Activated CD4-positive, alpha-beta T cell treated with anti-CD3 and anti-CD28 coated beads for 24 hours (primary cell): ENCODE data around the gene PDE5A.

Experiments
- DNase-seq, 2 donors: peaks; one replicate each; pipeline ENCODE4 v3.0.0-alpha.2; 2020; ENCODE audit warnings: low read depth in 2 of 2

PDE5A gene

DNA sequence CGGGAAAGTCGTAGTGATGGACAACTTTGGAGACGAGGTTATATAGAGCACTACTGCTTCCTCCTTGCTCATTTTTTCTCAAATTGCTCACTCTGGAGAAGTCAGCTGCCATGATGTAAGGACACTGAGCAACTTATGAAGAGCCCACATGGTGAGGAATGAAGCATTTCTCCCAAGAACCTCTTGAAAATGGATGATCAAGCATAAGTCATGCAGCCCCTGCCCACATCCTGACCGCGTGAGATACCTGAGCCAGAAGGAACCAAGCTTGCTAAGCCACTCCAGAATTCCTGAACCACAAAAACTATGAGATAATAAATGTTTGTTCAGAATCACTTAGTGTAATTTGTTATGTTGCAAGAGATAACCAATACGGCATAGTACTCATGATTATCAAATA is 42.8 kb downstream of the PDE5A start:
- no peak for DNase-seq

DNA sequence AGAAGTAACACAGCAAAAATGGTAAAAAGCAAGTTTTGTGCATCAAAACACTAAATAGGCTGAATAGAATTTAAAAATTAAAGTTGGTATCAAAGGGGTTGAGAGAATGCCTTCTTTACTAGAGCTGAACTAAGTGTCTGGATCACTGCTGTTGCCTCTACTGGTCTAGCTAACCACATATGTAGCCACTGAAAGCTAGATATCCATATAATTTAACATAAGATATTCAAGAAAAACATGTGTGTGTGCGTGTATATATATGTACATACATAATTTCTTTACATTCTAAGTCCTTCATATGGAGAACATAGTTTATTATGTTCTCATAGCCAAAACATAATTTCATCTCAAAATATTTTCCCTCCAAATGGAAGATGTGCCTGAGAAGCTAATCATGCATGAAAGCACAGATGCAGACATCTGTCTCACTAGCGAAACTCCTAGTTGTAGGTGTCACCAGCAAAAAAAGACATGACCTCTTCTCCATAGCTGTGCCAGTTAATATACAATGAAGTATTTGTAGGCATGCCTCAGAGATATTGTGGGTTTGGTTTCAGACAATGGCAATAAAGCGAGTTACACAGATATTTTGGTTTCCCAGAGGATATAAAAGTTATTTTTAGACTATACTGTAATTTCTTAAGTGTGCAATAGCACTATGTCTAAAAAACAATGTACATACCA is 47.3 kb downstream of the PDE5A start:
- no peak for DNase-seq

DNA sequence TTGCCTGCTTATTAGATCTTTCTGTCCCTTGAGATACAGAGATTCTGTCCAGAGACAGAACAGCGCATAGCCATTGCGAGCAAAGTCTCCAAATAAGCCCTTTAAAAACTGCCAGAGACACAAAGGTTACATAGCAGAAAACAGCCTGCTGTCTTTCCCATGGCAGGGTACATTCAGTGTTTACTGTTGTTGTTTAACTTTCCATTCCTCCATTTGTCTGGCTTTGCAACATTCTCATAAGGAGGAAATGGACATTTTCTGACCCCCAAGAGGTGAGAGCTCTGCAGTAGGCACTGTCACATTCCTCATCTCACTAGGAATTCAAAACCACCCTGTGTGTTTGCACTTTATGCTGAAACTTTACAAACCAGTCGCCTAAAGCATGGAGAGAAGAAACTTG is 48.3 kb downstream of the PDE5A start:
- no peak for DNase-seq

DNA sequence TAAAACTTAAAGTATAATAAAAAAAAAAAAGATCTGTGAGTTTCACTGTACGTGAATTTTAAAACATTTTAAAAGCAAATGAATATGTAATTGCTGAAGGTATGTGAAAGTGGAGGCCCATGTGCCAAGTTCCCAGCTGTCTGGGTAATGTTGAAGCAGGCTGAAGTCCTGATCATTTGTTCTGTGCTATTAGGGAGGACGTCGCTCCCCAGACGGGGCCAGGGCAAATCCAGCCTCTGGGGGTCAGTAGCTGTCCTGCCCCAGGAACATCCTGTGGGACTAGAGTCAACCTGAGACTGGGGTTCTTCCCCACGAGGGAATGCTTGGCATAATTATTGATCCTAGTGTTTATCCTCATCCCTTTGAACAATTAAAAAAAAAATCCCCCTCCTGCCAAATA is 48.8 kb downstream of the PDE5A start:
- DNase-seq, result no peak

DNA sequence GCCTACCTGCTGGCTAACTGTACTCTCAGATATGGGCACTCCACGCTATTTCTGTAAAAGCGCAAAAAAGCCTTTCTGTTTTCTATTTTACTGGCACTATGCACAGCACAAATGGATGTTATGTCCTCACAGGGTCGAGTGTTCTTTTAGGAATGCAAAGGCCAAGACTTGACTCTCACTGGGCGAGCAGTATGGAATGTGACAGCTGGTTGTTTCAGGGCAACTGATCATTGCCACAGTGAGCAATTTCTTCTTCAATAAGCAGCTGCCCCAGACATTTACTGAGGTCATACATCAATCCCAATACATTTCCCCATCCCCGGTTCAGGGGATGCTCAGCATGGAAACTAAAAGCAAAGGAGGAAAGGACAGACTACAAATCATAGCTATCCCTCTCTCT is 58.2 kb downstream of the PDE5A start:
- no peak for DNase-seq

DNA sequence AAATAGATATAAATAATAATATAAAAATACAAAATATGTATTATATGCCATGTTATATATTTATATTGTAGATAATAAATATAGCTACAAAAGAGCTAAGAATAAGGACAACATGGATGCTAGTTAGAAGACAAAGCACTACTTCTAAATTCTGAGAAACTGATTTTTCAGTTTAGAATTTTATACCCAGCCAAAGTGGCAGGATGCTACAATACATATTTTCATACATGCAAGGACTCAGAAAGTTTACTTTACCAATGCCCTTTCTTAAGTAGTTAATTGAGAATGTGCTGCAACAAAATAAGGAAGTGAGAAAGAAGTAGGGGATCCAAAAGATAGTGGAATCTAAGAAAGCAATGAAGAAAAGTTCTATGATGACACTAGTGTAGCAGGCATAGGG is 64.5 kb downstream of the PDE5A start:
- no peak for DNase-seq

DNA sequence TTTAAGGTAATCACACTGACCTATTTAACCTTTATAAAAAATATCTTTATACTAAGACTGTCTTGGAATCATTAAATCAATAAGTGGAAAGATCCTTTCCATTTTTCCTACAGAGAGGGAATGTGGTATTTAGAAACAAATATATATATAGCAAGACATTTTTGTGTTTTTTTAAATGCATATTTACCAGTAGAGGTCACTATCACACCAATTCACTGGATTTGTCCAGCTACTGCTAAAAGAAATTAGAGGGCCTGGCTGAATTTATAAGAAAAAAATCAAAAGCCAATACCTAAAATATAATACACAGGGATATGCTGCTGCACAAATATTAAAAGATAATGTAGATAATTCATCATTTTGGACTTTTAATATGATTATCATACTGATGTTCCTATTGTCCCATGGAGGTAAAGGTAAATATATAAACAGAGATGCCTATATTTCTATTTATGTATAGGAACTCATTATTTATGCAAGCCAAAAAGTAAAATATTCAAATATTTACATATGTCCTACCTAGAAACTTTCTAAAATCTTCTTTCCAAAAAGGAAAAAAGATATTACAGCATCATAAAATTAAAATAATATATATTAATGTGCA is 69.5 kb downstream of the PDE5A start:
- no peak for DNase-seq

DNA sequence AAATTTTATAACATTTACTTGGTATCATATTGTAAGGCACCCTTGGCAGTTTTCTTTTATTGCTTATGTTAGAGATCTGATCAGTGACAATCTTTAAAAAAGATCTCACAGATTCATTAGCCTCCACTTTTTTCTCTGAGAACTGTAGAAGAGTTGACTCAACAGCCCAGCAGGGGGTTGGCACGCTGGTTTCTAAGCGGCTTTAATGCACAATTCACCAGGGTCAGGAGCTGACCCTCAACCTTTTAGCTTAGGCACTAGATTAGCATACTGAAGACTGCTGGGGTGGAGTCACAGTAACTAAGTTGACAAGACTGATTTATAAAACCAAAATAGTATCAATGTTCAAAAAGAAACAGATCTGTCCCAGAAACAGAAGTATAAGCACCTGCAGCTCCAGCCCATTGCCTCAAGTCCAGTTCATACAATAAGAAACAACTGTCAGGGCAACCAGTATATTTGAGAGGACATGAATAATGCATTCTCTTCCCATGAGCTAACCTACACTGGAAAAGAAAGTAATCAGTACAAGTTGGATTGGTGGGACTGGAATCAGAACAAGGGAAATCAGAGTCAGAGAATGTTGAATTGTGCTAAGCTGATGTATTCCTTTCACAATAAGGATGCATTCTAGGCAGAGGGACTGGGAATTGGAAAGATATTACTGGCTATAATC is 77.6 kb downstream of the PDE5A start:
- DNase-seq, result no peak

DNA sequence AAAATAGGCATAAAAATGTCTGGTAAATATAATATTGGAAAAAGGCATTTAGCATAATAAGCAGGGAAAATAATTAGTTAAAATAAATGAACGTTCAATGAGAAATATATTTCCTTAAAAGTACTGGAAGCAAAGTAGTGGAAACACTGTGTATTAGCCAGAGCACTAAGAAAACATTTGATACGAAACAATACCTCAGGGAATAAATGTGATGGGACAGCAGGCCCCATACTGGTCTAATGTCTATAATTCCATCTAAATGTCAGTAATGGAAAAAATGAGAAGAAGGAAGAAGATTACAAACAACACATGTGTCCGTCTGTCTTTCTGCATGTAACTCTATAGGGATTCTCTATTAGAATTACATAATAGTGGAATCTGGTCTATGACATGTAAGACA is 79.0 kb downstream of the PDE5A start:
- DNase-seq, result no peak

DNA sequence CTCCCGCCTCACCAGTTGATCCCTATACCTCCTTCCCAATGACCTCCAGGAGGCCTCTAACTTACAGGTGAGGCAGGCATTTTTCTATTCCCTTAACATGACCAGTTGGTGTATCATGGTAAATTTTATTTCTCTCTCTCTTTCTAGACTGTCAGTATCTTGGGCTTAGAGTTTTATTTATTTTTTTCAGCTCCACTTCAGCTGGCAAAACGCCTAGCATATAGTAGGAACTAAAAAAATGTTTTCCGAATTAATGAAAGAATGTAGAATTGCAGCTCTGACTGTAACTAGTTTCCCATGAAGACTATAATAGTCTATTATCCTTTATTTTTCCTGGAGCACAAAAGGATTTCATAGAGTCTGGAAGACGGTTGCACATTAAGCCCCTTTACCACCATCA is 84.8 kb downstream of the PDE5A start:
- DNase-seq, result no peak

DNA sequence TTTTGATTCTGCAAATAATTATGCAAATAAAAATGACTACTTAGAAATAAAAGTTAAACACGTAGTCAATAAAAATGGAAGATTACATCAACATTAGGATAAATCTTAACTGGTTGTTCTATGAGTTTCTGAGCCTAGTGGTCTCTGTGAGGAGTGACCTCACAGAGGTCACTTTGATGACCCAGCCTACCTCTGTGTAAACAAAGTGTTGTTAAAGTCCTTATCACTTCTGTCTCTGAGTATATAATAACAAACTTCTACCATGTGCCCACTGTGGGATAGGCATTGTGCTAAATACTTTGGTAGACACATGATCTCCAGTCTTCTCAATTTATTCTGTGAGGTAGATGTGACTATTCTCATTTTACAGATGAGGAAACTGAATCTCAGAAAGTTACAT is 85.4 kb downstream of the PDE5A start:
- no peak for DNase-seq

DNA sequence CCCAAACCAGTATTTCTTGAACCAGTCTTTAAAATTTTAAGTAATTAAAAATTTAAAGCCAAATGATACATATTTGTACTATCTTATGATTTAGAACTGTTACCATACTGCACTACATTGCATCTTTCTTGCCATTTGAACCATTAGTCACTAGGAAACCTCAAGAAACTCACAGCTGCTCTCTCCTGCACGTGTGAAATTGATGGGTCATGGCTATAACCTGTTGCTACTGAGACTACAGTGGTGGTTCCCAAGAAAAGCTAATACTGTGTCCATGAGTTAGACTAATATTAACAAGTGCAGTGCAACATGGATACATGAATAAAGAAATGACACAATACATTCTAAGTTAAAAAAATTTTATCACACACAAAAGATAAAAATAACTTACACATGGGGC is 88.4 kb downstream of the PDE5A start:
- DNase-seq, result no peak

DNA sequence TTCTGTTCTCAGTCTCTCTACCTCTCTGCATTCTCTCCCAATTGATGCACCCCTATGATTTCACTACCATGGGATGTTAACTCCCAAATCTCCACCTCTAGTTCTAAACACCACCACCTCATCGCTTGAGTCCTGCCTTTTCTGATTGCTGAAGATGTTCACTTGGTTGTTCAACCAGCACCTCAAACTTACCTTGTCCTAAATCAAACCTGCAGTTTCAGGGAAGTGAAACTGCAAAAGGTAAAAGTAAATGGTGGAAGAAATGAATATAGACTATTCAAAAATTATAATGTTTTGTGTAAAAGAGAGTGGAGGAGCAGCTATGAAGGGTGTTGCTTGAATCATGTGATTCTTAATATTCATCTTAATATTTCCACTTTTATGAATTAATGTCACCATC is 91.0 kb downstream of the PDE5A start:
- DNase-seq, result no peak

DNA sequence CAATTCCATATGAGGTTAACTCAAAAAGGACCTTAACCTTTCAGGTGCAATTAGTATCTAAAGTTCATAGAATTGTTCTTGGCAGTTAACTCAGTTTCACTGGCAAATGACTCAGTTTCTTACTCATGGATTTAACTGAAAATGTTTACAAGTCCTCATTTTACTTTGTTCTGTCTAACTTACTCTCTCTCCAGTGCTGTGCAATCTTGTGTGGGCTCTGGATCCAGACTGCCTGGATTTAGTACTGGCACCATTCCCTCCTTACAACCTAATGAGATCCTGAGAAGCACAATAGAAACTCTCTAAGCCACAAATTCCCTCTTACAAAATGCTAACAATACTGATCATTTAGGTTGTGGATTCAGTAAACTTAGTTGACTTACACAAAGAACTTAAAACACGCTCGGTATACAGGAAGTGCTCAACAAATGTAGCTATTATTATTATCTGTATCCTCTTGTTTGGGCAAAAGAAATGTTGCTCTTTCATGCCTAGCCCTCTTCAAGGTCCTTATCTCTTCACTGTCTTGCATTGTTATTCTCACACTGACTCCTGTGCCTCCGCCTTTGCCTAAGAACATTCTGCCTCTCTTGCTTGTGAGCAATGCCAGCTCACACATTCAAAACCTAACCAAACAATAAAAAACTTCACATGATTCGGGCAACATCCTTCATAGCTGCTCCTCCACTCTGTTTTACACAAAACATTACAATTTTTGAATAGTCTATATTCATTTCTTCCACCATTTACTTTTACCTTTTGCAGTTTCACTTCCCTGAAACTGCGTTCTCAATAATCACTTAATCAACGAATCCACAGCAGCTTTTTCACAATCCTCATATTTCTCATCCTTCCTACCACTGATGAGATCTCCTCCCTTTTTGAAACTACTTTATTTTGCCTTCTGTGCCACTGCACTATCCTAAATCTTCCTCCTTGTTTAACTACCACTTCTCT is 91.8 kb downstream of the PDE5A start:
- no peak for DNase-seq

DNA sequence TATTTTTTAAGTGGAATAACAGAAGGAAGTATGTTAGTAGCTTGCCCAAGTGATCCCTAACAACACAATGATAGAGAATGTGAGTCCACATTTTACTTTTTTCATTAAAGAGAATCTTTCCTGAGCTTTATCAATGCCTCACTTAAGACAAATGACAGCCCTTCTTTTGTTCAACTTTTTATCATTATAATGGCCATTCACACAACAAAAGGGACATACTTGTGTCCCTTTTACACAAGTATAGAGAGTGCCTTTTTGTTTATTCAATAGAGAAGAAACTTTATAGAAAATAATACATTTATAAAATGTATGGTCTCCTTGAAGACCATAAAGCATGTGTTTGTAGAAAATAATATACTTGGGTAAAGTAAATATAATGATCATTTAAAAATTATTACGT is 96.3 kb downstream of the PDE5A start:
- no peak for DNase-seq

DNA sequence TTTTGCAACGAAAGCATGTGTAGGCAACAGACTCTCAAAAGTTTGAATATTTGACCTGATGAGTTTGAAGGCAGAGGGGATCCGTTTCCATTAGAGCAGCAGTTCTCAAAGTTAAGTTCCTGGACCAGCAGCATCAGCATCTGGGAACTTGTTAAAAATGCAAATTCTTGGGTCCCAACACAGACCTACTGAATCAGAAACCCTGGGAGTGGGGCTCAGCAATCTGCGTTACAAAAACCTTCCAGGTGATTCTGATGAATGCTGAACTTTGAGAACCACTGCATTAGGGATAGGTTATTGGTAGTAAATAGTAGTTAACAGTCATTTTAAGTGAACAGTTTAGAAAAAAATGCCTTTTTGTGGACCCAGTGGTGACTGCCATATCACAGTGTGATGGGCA is 98.8 kb downstream of the PDE5A start:
- no peak for DNase-seq

DNA sequence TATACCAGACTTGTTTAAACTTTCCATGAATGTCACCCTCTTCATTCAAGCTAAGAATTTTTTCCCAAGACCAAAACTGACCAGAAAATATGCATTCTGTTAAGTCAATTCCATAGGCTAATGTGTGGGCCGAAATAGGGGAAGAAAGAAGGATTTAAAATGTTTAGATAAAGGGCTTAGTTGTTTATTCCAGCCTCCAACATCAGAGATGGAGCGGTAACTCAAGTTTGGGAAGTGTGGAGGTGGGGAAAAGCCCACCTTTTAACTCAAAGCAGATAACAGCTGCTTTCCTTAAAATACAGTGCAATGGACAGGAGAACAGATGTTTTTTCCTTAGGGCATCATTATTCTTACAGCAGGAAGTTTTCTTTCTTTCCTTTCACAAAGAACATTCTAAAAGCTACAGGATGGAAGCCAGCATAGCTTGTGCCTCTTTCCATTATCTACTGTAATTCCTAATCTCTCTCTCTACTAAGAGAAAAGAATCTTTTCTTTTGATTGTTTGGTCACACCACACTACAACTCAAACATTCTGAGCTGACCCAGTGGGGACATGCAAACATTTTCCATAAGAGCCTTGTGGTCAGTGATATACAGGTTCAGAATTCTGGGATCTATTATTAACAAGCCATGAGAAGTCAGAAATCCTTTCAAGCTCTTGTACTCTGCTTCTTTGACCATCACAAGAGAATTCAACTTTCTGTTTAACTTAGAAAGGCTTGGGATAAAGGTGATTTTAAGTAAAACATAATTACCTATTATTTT is 101.6 kb downstream of the PDE5A start:
- DNase-seq, result no peak

DNA sequence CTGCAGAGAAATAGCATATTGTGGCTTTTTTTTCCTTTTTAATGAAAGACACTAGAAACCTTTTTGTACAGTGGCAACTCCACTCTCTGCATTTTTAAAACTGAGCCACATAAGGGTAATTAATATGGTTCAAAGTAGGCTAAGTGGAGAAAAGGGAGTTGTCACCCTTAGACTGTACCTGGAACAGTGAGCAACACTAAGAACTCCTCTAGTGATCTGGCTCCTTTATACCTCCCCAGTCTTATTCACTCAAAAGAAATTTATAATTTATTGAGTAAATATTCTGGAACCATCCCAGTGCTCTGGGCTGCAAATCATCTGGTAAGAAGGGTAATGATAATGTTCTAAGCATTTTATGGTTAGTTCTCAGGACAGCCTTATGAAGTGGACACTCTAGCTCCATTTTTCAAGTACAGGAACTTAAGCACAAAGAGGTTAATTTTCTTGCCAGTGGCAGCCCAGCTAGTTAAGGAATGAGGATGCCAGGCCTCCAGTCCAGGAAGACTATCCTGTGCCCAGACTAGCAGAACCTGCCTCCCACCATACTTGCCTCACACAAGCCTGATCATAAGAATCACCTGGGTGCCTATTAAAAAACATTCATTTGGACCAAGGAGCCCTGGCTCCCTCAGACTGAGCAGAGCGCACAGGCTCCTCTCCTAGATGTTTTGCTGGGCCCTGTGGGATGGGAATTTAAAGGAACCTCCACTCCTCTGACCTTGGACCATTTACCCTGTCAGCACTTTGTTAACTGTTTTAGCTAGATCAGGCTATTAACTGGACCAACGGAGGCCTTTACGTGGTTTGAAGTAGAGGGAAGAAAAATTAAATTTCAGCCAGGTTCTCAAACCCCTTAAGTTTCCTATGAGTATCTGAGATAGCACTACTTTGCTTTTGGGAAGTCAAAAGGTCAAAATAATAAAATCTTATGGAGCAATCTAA is 102.6 kb downstream of the PDE5A start:
- no peak for DNase-seq

DNA sequence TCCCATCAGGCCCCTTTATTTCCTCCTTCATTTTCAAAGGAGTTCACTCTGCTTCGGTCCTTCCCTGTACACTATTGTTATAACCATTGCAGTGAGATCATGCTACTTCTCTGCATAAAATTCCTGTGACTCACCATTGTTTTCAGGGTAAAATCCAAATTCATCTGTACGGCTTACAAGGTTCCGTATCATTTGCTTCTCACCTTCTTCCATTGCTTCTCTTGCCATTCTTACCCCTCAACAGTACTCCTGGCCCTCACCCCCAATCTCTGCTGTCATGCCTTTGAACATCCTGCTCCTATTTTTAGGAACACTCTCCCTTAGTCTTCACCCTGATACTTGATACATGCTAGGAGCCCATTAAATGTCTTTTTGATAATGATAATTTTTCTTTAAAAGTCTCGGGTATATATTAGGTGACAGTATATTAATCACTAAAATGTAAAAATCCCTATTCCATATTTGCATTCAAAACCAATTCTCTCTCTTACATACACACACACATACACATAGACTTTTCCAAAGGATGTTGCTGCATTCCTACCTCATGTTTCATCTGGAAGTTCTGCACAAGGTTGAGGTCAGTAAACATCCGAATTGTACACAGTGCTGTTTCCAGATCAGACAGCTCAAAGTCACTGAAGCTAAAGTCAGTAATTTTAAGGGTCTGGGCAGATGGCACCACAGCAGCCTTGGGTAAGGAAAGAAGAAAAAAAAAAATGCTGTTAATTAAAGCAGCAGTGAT is 103.4 kb downstream of the PDE5A start:
- no peak for DNase-seq

DNA sequence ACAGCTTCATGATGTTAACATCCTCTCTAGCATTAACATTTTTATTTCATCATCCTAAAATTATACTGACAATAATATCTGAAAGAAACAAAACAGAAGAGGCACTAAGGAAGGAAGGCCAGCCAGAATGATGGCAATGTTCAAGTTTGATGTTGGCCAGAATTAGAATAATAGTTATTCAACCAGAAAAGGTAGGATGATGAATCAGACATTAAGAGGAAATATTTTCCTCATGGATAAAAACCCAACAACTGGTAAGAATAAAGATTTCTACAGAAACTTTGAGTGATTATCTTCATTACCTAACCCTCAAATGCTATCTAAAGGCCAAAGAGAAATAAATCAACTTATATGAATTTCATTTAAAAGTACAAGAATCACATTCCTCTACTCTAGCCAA is 105.2 kb downstream of the PDE5A start:
- no peak for DNase-seq
